Choroid plexus epithelial cell (primary cell): Measurements from ENCODE around the gene GJC2.

Experiments used
- DNase-seq: peaks from one replicate; pipeline ENCODE4 v3.0.0-alpha.2; 2010; ENCODE audit warnings: low read depth
- H3K4me3 ChIP-seq: 2 replicates; pipeline ENCODE4 v1.5.1; 2011; ENCODE audit warnings: low read depth, mild to moderate bottlenecking, control low read depth, low read length, moderate library complexity
- TF ChIP-seq, protein P1 (sequence below): conservative IDR thresholded peaks from 2 replicates; pipeline ENCODE4 v1.5.1; 2011; ENCODE audit warnings: low read depth, mild to moderate bottlenecking, control low read depth, inconsistent platforms, low read length, moderate library complexity

Gene GJC2

DNA sequence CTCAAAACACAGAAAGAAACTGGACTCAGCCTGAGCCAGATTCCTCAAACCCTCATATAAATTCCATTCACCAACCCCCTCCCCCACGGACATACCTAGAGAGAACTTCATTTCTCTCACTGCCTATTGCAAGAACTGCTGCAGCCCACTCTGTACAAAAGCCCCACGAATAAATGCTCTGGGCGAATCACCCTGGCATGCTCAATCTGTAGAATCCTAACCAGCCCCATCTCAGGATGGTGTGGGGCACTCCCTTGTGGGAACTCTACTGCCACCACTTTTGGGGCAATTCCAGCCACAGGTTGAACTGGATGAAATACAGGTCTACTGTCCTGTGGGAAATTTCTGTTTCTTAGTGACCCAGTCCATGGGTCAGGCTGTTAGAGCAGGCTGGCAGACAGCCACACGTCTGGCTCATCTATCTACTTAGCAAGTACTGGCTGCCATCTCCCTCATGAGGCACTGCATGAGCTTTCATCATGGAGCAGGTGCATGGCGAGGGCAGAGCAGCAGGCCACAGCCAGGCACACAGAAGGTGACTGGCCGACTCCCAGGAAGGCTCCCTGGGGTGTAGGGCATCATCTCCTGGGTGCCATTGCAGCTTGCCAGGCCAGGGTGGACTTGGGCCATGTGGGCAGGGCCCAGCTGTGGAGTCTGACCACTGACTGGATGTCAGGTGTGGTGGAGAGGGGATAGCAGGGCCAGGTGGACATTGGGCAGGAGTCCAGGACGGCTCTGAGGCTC lies 45.0 kb upstream of the GJC2 start:
- no peak overlapping the region for H3K4me3 ChIP-seq
- no peak for DNase-seq
- TF ChIP-seq, protein P1, sequence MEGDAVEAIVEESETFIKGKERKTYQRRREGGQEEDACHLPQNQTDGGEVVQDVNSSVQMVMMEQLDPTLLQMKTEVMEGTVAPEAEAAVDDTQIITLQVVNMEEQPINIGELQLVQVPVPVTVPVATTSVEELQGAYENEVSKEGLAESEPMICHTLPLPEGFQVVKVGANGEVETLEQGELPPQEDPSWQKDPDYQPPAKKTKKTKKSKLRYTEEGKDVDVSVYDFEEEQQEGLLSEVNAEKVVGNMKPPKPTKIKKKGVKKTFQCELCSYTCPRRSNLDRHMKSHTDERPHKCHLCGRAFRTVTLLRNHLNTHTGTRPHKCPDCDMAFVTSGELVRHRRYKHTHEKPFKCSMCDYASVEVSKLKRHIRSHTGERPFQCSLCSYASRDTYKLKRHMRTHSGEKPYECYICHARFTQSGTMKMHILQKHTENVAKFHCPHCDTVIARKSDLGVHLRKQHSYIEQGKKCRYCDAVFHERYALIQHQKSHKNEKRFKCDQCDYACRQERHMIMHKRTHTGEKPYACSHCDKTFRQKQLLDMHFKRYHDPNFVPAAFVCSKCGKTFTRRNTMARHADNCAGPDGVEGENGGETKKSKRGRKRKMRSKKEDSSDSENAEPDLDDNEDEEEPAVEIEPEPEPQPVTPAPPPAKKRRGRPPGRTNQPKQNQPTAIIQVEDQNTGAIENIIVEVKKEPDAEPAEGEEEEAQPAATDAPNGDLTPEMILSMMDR: no peak

- TF ChIP-seq, protein P1: no peak
- DNase-seq: no peak
- no peak overlapping the region for H3K4me3 ChIP-seq
Observed at GRCh38 chr1:228105270-228105995, 44.3 kb upstream of the GJC2 start.

DNA sequence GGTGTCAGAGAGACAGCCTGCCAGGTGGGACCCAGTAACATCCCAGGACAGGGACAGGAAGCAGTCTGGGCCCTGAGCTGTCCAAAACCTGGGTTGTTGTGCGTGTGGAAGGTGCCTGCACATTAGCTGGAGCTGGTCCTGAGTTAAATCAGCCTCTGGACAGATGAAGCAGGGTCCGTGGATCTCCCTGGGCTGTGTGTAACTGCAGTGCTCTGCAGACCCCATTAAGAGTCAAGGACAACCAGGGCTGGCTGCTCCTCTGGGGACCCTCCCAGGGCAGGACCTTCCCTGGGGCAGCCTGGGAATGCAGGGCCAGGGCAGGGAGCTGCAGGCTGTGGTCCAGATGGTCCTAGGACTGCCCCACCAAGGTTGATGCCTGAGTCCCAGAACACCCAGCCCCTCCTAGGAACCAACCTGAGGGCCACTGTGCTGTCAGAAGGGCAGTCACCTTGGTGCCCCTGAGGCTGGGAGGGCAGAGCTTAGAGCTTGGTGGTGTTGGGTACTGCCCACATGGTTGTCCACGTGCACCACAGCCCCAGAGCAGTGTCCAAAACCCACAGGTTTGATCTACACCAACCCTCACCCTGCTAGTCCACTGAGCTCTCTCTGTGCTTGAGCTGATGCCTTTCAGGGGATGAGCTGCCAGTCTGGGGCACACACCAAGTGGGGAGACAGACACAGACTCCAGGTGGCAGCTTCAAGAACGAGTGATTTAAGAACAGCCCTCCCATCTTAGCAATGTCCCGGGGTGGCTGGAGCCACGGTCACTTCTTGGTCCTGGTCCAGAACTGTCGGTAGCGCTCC lies 43.5 kb upstream of the GJC2 start:
- H3K4me3 ChIP-seq: no peak overlapping the region
- DNase-seq: no peak
- TF ChIP-seq, protein P1: no peak

DNA sequence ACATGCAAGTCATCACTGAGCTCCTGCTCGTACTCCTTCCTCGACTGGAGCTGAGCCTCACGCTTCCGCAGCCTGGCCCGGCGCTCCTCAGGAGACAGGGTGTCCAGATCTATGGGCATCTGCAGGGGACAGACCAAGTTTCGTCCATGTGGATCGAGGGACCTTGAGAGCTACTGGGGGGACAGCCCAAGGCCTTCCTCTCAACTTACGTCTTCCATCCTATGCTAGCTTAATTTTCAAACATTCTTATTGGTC lies 43.0 kb upstream of the GJC2 start:
- TF ChIP-seq, protein P1: no peak
- H3K4me3 ChIP-seq: no peak overlapping the region
- no peak for DNase-seq

DNA sequence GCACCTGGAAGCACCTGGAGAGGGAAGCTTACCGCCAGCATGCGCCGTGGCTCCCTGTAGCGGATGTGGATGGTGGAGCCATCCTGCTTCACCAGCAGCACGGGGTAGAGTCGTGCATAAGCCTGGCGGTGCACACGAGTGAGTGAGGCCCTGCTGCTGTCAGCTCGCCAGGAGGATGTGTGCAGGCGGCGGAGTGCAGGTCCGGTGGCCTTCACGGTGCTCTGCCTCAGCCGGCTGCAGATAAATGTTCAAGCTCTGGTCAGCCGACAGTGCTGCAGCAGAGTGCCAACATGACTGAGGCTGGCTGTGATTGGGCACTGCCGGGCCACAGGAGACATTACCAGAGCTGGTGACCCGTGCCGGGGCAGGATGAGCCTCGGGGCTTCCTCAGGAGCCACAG lies 42.1 kb upstream of the GJC2 start:
- TF ChIP-seq, protein P1: no peak
- H3K4me3 ChIP-seq: no peak overlapping the region
- no peak for DNase-seq

GRCh38 chr1:228108055-228108690 lies 41.6 kb upstream of the GJC2 start:
- DNase-seq: no peak
- TF ChIP-seq, protein P1: no peak
- peak overlapping the region; percentile 99 for H3K4me3 ChIP-seq
